Calu3 (cell line): ENCODE measurements around the gene VIPR2. TPM values are rescaled to one million over a fixed set of nuclear protein-coding genes. Genes with fewer than 3 reads are reported as not detected.

Experiments
- BruUV-seq: library from RNA; stranded (reverse); fragments of 400-500 nt; replicated peaks from 2 replicates; lab custom pipeline; 2021; lab: Mats Ljungman, UMichigan
- CTCF ChIA-PET: fragments of 300-600 bp; sonication (Branson Sonifier 250); formaldehyde crosslinking; loops from one replicate; lab custom pipeline; 2022; ENCODE audit warnings: antibody characterized with exemption; lab: Charles Lee
- DNase-seq: peaks from one replicate; pipeline ENCODE4 v3.0.0; 2022
- H3K27ac Mint-ChIP-seq: one replicate; pipeline ENCODE4 v1.8.0; 2022; ENCODE audit warnings: mixed read lengths; ENCODE audit not compliant: unreplicated experiment
- H3K27me3 Mint-ChIP-seq: one replicate; pipeline ENCODE4 v1.8.0; 2022; ENCODE audit warnings: mixed read lengths; ENCODE audit not compliant: unreplicated experiment
- H3K36me3 Mint-ChIP-seq: one replicate; pipeline ENCODE4 v1.8.0; 2022; ENCODE audit warnings: mild to moderate bottlenecking, moderate library complexity, mixed read lengths; ENCODE audit not compliant: insufficient read depth, unreplicated experiment
- H3K4me1 Mint-ChIP-seq: one replicate; pipeline ENCODE4 v1.8.0; 2022; ENCODE audit warnings: mild to moderate bottlenecking, low read depth, mixed read lengths; ENCODE audit not compliant: unreplicated experiment
- H3K4me3 Mint-ChIP-seq: one replicate; pipeline ENCODE4 v1.8.0; 2022; ENCODE audit warnings: mild to moderate bottlenecking, low read depth, moderate library complexity, mixed read lengths; ENCODE audit not compliant: unreplicated experiment
- H3K9me3 Mint-ChIP-seq: one replicate; pipeline ENCODE4 v1.8.0; 2022; ENCODE audit warnings: low read depth, mixed read lengths; ENCODE audit not compliant: unreplicated experiment
- CTCF ChIP-seq: fragments of 200-600 bp; IDR thresholded peaks from one replicate; pipeline ENCODE4 v1.8.0; 2022; ENCODE audit warnings: antibody characterized with exemption; ENCODE audit not compliant: unreplicated experiment
- intact Hi-C: fragments of 100-400 bp; cut with micrococcal nuclease; formaldehyde crosslinking; loops from one replicate; pipeline ENCODE4 v1.10.0; 2022; ENCODE audit not compliant: unreplicated experiment
- total RNA-seq: library from RNA; stranded (reverse); gene quantifications from 2 replicates; pipeline ENCODE4 v1.2.3, GENCODE V29; 2022

Gene VIPR2
- total RNA-seq, 1 experiment from 2014 or later: not detected

GRCh38 chr7:159075563-159076238 is 69.0 kb downstream of the VIPR2 start:
- BruUV-seq: no TSS peak
- H3K36me3 Mint-ChIP-seq: no peaks in the 10 kb centered on the region
- no peaks in the 10 kb centered on the region for H3K4me1 Mint-ChIP-seq
- intact Hi-C loops: no loop called here
- H3K27me3 Mint-ChIP-seq: peaks cover 12% of the 10 kb centered on the region
- TF ChIP-seq CTCF: no peak
- H3K27ac Mint-ChIP-seq: no peak overlapping the region
- no peak overlapping the region for H3K4me3 Mint-ChIP-seq
- CTCF ChIA-PET: no interaction called here
- H3K9me3 Mint-ChIP-seq: no peaks in the 10 kb centered on the region
- DNase-seq: no peak

GRCh38 chr7:159071260-159071659 is 73.4 kb downstream of the VIPR2 start:
- no peak overlapping the region for H3K4me3 Mint-ChIP-seq
- H3K9me3 Mint-ChIP-seq: no peaks in the 10 kb centered on the region
- intact Hi-C loops: no loop called here
- no peak overlapping the region for H3K27ac Mint-ChIP-seq
- DNase-seq: no peak
- TF ChIP-seq CTCF: no peak
- peaks cover 16% of the 10 kb centered on the region for H3K27me3 Mint-ChIP-seq
- CTCF ChIA-PET: no interaction called here
- no TSS peak for BruUV-seq
- no peaks in the 10 kb centered on the region for H3K4me1 Mint-ChIP-seq
- no peaks in the 10 kb centered on the region for H3K36me3 Mint-ChIP-seq

GRCh38 chr7:159070431-159071148 is 74.1 kb downstream of the VIPR2 start:
- intact Hi-C loops: no loop called here
- Mint-ChIP-seq H3K9me3 (no peaks in the 10 kb centered on the region), H3K27ac (no peak overlapping the region), H3K27me3 (peaks cover 16% of the 10 kb centered on the region), H3K4me1 (no peaks in the 10 kb centered on the region), H3K36me3 (no peaks in the 10 kb centered on the region), H3K4me3 (no peak overlapping the region)
- CTCF ChIA-PET: no interaction called here
- DNase-seq: no peak
- no peak for TF ChIP-seq CTCF
- no TSS peak for BruUV-seq

GRCh38 chr7:159068893-159069448 is 75.7 kb downstream of the VIPR2 start:
- CTCF ChIA-PET: no interaction called here
- Mint-ChIP-seq H3K27me3 (peaks cover 16% of the 10 kb centered on the region), H3K9me3 (no peaks in the 10 kb centered on the region), H3K4me3 (no peak overlapping the region), H3K27ac (no peak overlapping the region), H3K36me3 (no peaks in the 10 kb centered on the region), H3K4me1 (no peaks in the 10 kb centered on the region)
- TF ChIP-seq CTCF: no peak
- DNase-seq: no peak
- no TSS peak for BruUV-seq
- intact Hi-C loops: no loop called here
